Keratinocyte (primary cell): ENCODE data around the gene CFAP70. TPM values are rescaled to one million over a fixed set of nuclear protein-coding genes. Genes with fewer than 3 reads are reported as not detected.
"Not testable (repeated sequence)": the region's sequence is repeated elsewhere in the genome, so short reads cannot be mapped to it uniquely, and the experiment has no call there.

Experiments used
- DNase-seq: peaks from one replicate; pipeline ENCODE4 v3.0.0-alpha.2; 2011; ENCODE audit warnings: low read depth, missing footprints, low spot score
- FAIRE-seq: peaks from 2 replicates; lab custom pipeline; 2011; peaks lifted over from hg19 to GRCh38; lab: Jason Lieb, UNC
- H2AFZ ChIP-seq: 2 replicates; pipeline ENCODE4 v1.6.0; 2012; ENCODE audit warnings: low read length, control low read depth, inconsistent platforms; ENCODE audit not compliant: control insufficient read depth
- H3K27ac ChIP-seq: 2 replicates; pipeline ENCODE4 v1.5.1; 2011; ENCODE audit warnings: low read length; ENCODE audit not compliant: control insufficient read depth, insufficient read depth
- H3K27me3 ChIP-seq: 3 replicates; pipeline ENCODE4 v1.6.0; 2011; ENCODE audit warnings: low read length; ENCODE audit not compliant: control insufficient read depth, insufficient read depth; ENCODE audit errors: extremely low read depth
- H3K36me3 ChIP-seq, 2 experiments: 2 replicates in 1 of 2; 3 replicates in 1 of 2; pipeline ENCODE4 v1.5.1; 2011; ENCODE audit warnings: low read length in 2 of 2, mild to moderate bottlenecking in 1 of 2; ENCODE audit not compliant: control insufficient read depth in 2 of 2, insufficient read depth in 2 of 2; ENCODE audit errors: extremely low read depth in 1 of 2
- H3K4me1 ChIP-seq: 3 replicates; pipeline ENCODE4 v1.5.1; 2011; ENCODE audit warnings: low read length; ENCODE audit not compliant: control insufficient read depth, insufficient read depth; ENCODE audit errors: extremely low read depth
- H3K4me2 ChIP-seq: 3 replicates; pipeline ENCODE4 v1.6.0; 2011; ENCODE audit warnings: low read depth, low read length; ENCODE audit not compliant: control insufficient read depth, insufficient read depth; ENCODE audit errors: extremely low read depth
- H3K4me3 ChIP-seq, 3 experiments: fragments of 200-600 bp in 1 of 3; sonication (generic) in 1 of 3; 2 replicates in 2 of 3; 3 replicates in 1 of 3; pipeline ENCODE4 v1.5.1; 2011 to 2016; ENCODE audit warnings: low read length in 3 of 3, mild to moderate bottlenecking in 3 of 3, control low read depth in 2 of 3, inconsistent platforms in 1 of 3, low read depth in 1 of 3, mixed read lengths in 1 of 3, mixed run types in 1 of 3, moderate library complexity in 1 of 3; ENCODE audit not compliant: control insufficient read depth in 2 of 3, insufficient read depth in 2 of 3; ENCODE audit errors: extremely low read depth in 1 of 3
- H3K79me2 ChIP-seq: 2 replicates; pipeline ENCODE4 v1.6.0; 2012; ENCODE audit warnings: low read length; ENCODE audit not compliant: control insufficient read depth, insufficient read depth
- H3K9ac ChIP-seq: 3 replicates; pipeline ENCODE4 v1.6.0; 2011; ENCODE audit warnings: low read length; ENCODE audit not compliant: control insufficient read depth, insufficient read depth; ENCODE audit errors: extremely low read depth
- H3K9me1 ChIP-seq: 3 replicates; pipeline ENCODE4 v1.6.0; 2011; ENCODE audit warnings: low read length; ENCODE audit not compliant: control insufficient read depth, insufficient read depth; ENCODE audit errors: extremely low read depth
- H3K9me3 ChIP-seq: 2 replicates; pipeline ENCODE4 v1.5.1; 2012; ENCODE audit warnings: low read depth, low read length; ENCODE audit not compliant: control insufficient read depth
- H4K20me1 ChIP-seq: 3 replicates; pipeline ENCODE4 v1.6.0; 2011; ENCODE audit warnings: low read length; ENCODE audit not compliant: control insufficient read depth, insufficient read depth; ENCODE audit errors: extremely low read depth
- EZH2 ChIP-seq: IDR thresholded peaks from one replicate; pipeline ENCODE4 v1.6.1; 2012; ENCODE audit warnings: inconsistent platforms, mild to moderate bottlenecking, low read length, moderate library complexity
- dilution Hi-C: fragments of 300-500 bp; cut with MboI; formaldehyde crosslinking; loops from one replicate; pipeline ENCODE4 v1.7.0; 2020; ENCODE audit warnings: low sequenced_read_pairs; ENCODE audit not compliant: extremely low pct_ligation_motif_present
- polyA plus RNA-seq, 5 experiments: library from polyadenylated mRNA; depleted of rRNA in 3 of 5; stranded (reverse) in 3 of 5; stranded (forward) in 1 of 5; unstranded in 1 of 5; fragments of >200 nt; gene quantifications; 1 replicate in 1 of 5; 2 replicates in 3 of 5; 3 replicates in 1 of 5; pipeline versions ENCODE4 v1.2.1 to v1.2.3, GENCODE V29; 2011 to 2012; ENCODE audit warnings: missing spikeins in 2 of 5, low read depth in 1 of 5, low replicate concordance in 1 of 5
- TF ChIP-seq, protein P1 (sequence below), 3 experiments: IDR thresholded peaks in 1 of 3; conservative IDR thresholded peaks in 1 of 3; optimal IDR thresholded peaks in 1 of 3; 2 replicates in 2 of 3; 3 replicates in 1 of 3; pipeline versions ENCODE3 to v1.5.1; 2011; ENCODE audit warnings: low read length in 3 of 3, mild to moderate bottlenecking in 3 of 3, moderate library complexity in 2 of 3, control low read depth in 1 of 3, inconsistent platforms in 1 of 3; ENCODE audit not compliant: insufficient read depth in 2 of 3; ENCODE audit errors: extremely low read depth in 1 of 3

Gene CFAP70
- polyA plus RNA-seq, 1 donor (not counting 4 experiments of a cell fraction or from before 2014, with no cell fraction given): 2.1 TPM

GRCh38 chr10:73398024-73398423 lies 39.4 kb upstream of the CFAP70 start:
- no peaks in the 10 kb centered on the region for H3K9me3 ChIP-seq
- H3K27me3 ChIP-seq: no peaks in the 10 kb centered on the region
- dilution Hi-C loops: loop anchor here (25.0 kb wide), 1 partner anchor 136 kb away; the partner anchor contains the start of gene MRPS16
- no peak overlapping the region for H3K4me2 ChIP-seq
- no peak for DNase-seq
- peaks cover 3% of the 10 kb centered on the region for H4K20me1 ChIP-seq
- FAIRE-seq: no peak
- no peak overlapping the region for H3K4me3 ChIP-seq
- H3K9me1 ChIP-seq: no peaks in the 10 kb centered on the region
- no peaks in the 10 kb centered on the region for H3K4me1 ChIP-seq
- no peak overlapping the region for H3K27ac ChIP-seq
- H3K36me3 ChIP-seq: peaks cover 15 to 37% of the 10 kb centered on the region in 2 experiments
- H3K9ac ChIP-seq: no peak overlapping the region
- TF ChIP-seq, protein P1, sequence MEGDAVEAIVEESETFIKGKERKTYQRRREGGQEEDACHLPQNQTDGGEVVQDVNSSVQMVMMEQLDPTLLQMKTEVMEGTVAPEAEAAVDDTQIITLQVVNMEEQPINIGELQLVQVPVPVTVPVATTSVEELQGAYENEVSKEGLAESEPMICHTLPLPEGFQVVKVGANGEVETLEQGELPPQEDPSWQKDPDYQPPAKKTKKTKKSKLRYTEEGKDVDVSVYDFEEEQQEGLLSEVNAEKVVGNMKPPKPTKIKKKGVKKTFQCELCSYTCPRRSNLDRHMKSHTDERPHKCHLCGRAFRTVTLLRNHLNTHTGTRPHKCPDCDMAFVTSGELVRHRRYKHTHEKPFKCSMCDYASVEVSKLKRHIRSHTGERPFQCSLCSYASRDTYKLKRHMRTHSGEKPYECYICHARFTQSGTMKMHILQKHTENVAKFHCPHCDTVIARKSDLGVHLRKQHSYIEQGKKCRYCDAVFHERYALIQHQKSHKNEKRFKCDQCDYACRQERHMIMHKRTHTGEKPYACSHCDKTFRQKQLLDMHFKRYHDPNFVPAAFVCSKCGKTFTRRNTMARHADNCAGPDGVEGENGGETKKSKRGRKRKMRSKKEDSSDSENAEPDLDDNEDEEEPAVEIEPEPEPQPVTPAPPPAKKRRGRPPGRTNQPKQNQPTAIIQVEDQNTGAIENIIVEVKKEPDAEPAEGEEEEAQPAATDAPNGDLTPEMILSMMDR (optimal IDR thresholded peaks at IDR 0.05 in 1 of 3, IDR thresholded peaks at IDR 0.05 in 1 of 3, conservative IDR thresholded peaks at IDR 0.05 in 1 of 3; ENCODE audit: extremely low read depth in 1 of 3, insufficient read depth in 2 of 3, low read length in 3 of 3): peak in 2 of 3 experiments; percentile 29 to 50
- no peak for TF ChIP-seq EZH2
- H2AFZ ChIP-seq: no peak overlapping the region
- peaks cover 39% of the 10 kb centered on the region for H3K79me2 ChIP-seq

DNA sequence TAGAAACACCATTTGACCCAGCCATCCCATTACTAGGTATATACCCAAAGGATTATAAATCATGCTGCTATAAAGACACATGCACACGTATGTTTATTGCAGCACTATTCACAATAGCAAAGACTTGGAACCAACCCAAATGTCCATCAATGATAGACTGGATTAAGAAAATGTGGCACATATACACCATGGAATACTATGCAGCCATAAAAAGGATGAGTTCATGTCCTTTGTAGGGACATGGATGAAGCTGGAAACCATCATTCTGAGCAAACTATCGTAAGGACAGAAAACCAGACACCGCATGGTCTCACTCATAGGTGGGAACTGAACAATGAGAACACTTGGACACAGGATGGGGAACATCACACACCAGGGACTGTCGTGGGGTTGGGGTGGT lies 35.7 kb upstream of the CFAP70 start:
- not testable (repeated sequence) for H3K4me1 ChIP-seq, FAIRE-seq, H4K20me1 ChIP-seq, H3K9me1 ChIP-seq, H3K9me3 ChIP-seq, H3K27me3 ChIP-seq, DNase-seq, H3K4me3 ChIP-seq, H3K4me2 ChIP-seq, H3K9ac ChIP-seq, H2AFZ ChIP-seq, H3K27ac ChIP-seq
- dilution Hi-C loops: loop anchor here (25.0 kb wide), 1 partner anchor 132 kb away; the partner anchor contains the start of gene MRPS16
- peaks cover 13% of the 10 kb centered on the region for H3K79me2 ChIP-seq
- peaks cover 18 to 43% of the 10 kb centered on the region in 2 experiments for H3K36me3 ChIP-seq

- Histone ChIP-seq H3K79me2 (peaks cover 7% of the 10 kb centered on the region), H3K9ac (no peak overlapping the region), H3K36me3 (peaks cover 18 to 40% of the 10 kb centered on the region in 2 experiments), H3K27ac (no peak overlapping the region), H2AFZ (no peak overlapping the region), H3K4me2 (no peak overlapping the region), H3K9me3 (no peaks in the 10 kb centered on the region), H3K27me3 (no peaks in the 10 kb centered on the region), H3K4me3 (no peak overlapping the region), H3K4me1 (no peaks in the 10 kb centered on the region), H4K20me1 (no peaks in the 10 kb centered on the region), H3K9me1 (no peaks in the 10 kb centered on the region)
- DNase-seq (no peak), FAIRE-seq (no peak)
- dilution Hi-C loops: loop anchor here (25.0 kb wide), 1 partner anchor 126 kb away; the partner anchor contains the start of gene MRPS16
- no peak for TF ChIP-seq EZH2
- TF ChIP-seq, protein P1 (optimal IDR thresholded peaks at IDR 0.05 in 1 of 3, IDR thresholded peaks at IDR 0.05 in 1 of 3, conservative IDR thresholded peaks at IDR 0.05 in 1 of 3; ENCODE audit: extremely low read depth in 1 of 3, insufficient read depth in 2 of 3, low read length in 3 of 3): no peak
These were observed 29.6 kb upstream of the CFAP70 start for GRCh38 chr10:73388228-73388627.
